Hepatocyte (in vitro differentiated cells): ENCODE measurements around the gene PLAC8. TPM values are rescaled to one million over a fixed set of nuclear protein-coding genes. Genes with fewer than 3 reads are reported as not detected.
A peak's percentile ranks its signal among the peaks of the same experiment; 100 is the strongest.

Source experiments
- DNase-seq: peaks from one replicate; pipeline ENCODE4 v3.0.0-alpha.2; 2016; ENCODE audit warnings: low spot score
- H2AFZ ChIP-seq: fragments of 200-600 bp; sonication (generic); 2 replicates; pipeline ENCODE4 v1.6.0; 2016; ENCODE audit warnings: antibody characterized with exemption, mild to moderate bottlenecking
- H3K27ac ChIP-seq: fragments of 200-600 bp; sonication (generic); 2 replicates; pipeline ENCODE4 v1.5.1; 2016; ENCODE audit warnings: mild to moderate bottlenecking
- H3K27me3 ChIP-seq: fragments of 200-600 bp; sonication (generic); 2 replicates; pipeline ENCODE4 v1.6.1; 2016
- H3K36me3 ChIP-seq: fragments of 200-600 bp; sonication (generic); replicated peaks from 2 replicates; pipeline ENCODE4 v1.5.1; 2016; ENCODE audit warnings: low read depth; ENCODE audit not compliant: insufficient read depth
- H3K4me1 ChIP-seq: fragments of 200-600 bp; sonication (generic); 2 replicates; pipeline ENCODE4 v1.5.1; 2016; ENCODE audit warnings: mild to moderate bottlenecking, moderate library complexity; ENCODE audit not compliant: insufficient read depth
- H3K4me2 ChIP-seq: fragments of 200-600 bp; sonication (generic); 2 replicates; pipeline ENCODE4 v1.6.0; 2016
- H3K4me3 ChIP-seq: fragments of 200-600 bp; sonication (generic); 2 replicates; pipeline ENCODE4 v1.5.1; 2016; ENCODE audit warnings: mild to moderate bottlenecking
- H3K79me2 ChIP-seq: fragments of 200-600 bp; sonication (generic); 2 replicates; pipeline ENCODE4 v1.6.0; 2017; ENCODE audit warnings: mild to moderate bottlenecking
- H3K9me2 ChIP-seq: fragments of 200-600 bp; sonication (generic); replicated peaks from 2 replicates; pipeline ENCODE4 v1.6.0; 2017; ENCODE audit warnings: mild to moderate bottlenecking; ENCODE audit not compliant: insufficient read depth
- H3K9me3 ChIP-seq: fragments of 200-600 bp; sonication (generic); 2 replicates; pipeline ENCODE4 v1.5.1; 2016; ENCODE audit warnings: low read depth, mild to moderate bottlenecking
- H4K20me1 ChIP-seq: fragments of 200-600 bp; sonication (generic); 2 replicates; pipeline ENCODE4 v1.6.0; 2016; ENCODE audit warnings: mild to moderate bottlenecking; ENCODE audit not compliant: insufficient read depth, poor library complexity, severe bottlenecking
- CTCF ChIP-seq: fragments of 200-600 bp; sonication (generic); IDR thresholded peaks from 2 replicates; pipeline ENCODE4 v1.5.1; 2016; ENCODE audit warnings: antibody characterized with exemption, mild to moderate bottlenecking; ENCODE audit not compliant: poor library complexity
- EZH2 ChIP-seq: fragments of 200-600 bp; sonication (generic); IDR thresholded peaks from 2 replicates; pipeline ENCODE4 v1.6.1; 2016; ENCODE audit warnings: antibody characterized with exemption, mild to moderate bottlenecking, borderline replicate concordance
- EZH2phosphoT487 ChIP-seq: fragments of 200-600 bp; sonication (generic); IDR thresholded peaks from one replicate; pipeline ENCODE4 v1.6.1; 2018; ENCODE audit warnings: antibody characterized with exemption, mild to moderate bottlenecking, low read depth, moderate library complexity; ENCODE audit not compliant: unreplicated experiment, severe bottlenecking
- WGBS: methylation state at CpG from one replicate; pipeline ENCODE4 v1.1.6; 2016; ENCODE audit warnings: low lambda C conversion rate; ENCODE audit errors: missing lambda C conversion rate; 5-methylcytosine and 5-hydroxymethylcytosine counted together
- polyA plus RNA-seq: library from polyadenylated mRNA; unstranded; fragments of >200 nt; fragmentation: Nextera tagmentation; extraction: Ambion mirVana; gene quantifications from 2 replicates; pipeline ENCODE4 v1.2.1, GENCODE V29; 2016
- total RNA-seq: library from RNA; depleted of rRNA; stranded (reverse); fragments of >200 nt; gene quantifications from 2 replicates; pipeline ENCODE4 v1.2.3, GENCODE V29; 2014

PLAC8 gene
- total and polyA plus RNA-seq, 2 experiments from 2014 or later, result 14.2 to 16.6 TPM

- Histone ChIP-seq H3K27ac (peak overlapping the region; percentile 64), H3K4me1 (peaks cover 4% of the 10 kb centered on the region), H3K36me3 (no peaks in the 10 kb centered on the region), H3K9me3 (no peaks in the 10 kb centered on the region), H3K4me2 (no peak overlapping the region), H3K9me2 (no peaks in the 10 kb centered on the region), H3K4me3 (no peak overlapping the region), H4K20me1 (no peaks in the 10 kb centered on the region), H3K79me2 (no peaks in the 10 kb centered on the region), H3K27me3 (no peaks in the 10 kb centered on the region), H2AFZ (peak overlapping the region; percentile 6)
- TF ChIP-seq CTCF (no peak), EZH2 (no peak), EZH2phosphoT487 (no peak)
- no peak for DNase-seq
- WGBS, result 79% methylated on average over 7 of the region's 8 CpGs
Observed at GRCh38 chr4:83115656-83116285, 1.2 kb upstream of the PLAC8 start.

- Histone ChIP-seq H4K20me1 (no peaks in the 10 kb centered on the region), H3K4me1 (peaks cover 4% of the 10 kb centered on the region), H3K4me2 (no peak overlapping the region), H3K4me3 (no peak overlapping the region), H3K9me3 (no peaks in the 10 kb centered on the region), H3K9me2 (no peaks in the 10 kb centered on the region), H2AFZ (no peak overlapping the region), H3K79me2 (no peaks in the 10 kb centered on the region), H3K36me3 (no peaks in the 10 kb centered on the region), H3K27ac (peak overlapping the region; percentile 64), H3K27me3 (no peaks in the 10 kb centered on the region)
- DNase-seq, result no peak
- TF ChIP-seq CTCF (no peak), EZH2phosphoT487 (no peak), EZH2 (no peak)
Observed at GRCh38 chr4:83115000-83115399, 471 bp upstream of the PLAC8 start.

GRCh38 chr4:83113429-83113786 is 1.1 kb downstream of the PLAC8 start:
- Histone ChIP-seq H3K4me1 (peaks cover 4% of the 10 kb centered on the region), H3K36me3 (no peaks in the 10 kb centered on the region), H3K27ac (peak overlapping the region; percentile 17), H3K4me2 (peak overlapping the region; percentile 28), H3K9me3 (no peaks in the 10 kb centered on the region), H3K9me2 (no peaks in the 10 kb centered on the region), H4K20me1 (no peaks in the 10 kb centered on the region), H3K79me2 (no peaks in the 10 kb centered on the region), H3K27me3 (no peaks in the 10 kb centered on the region), H3K4me3 (no peak overlapping the region), H2AFZ (no peak overlapping the region)
- no peak for TF ChIP-seq EZH2phosphoT487
- TF ChIP-seq EZH2, result no peak
- TF ChIP-seq CTCF, result no peak
- DNase-seq, result no peak
- WGBS, result 86% methylated on average over 3 of the region's 3 CpGs
